H1 (cell line): ENCODE results near the gene SBSN. TPM values are rescaled to one million over a fixed set of nuclear protein-coding genes. Genes with fewer than 3 reads are reported as not detected.

Source experiments
- CTCF ChIA-PET: fragments of 300-600 bp; sonication (Branson Sonifier 250); formaldehyde crosslinking; loops from one replicate; lab custom pipeline; 2021; ENCODE audit not compliant: partially characterized antibody; lab: Charles Lee
- POLR2A ChIA-PET: fragments of 300-600 bp; sonication (Branson Sonifier 250); formaldehyde crosslinking; loops from one replicate; lab custom pipeline; 2021; ENCODE audit warnings: inconsistent platforms; ENCODE audit not compliant: partially characterized antibody; lab: Charles Lee
- DNase-seq, 2 experiments: peaks; one replicate each; pipeline versions ENCODE4 v3.0.0 to v3.0.0-alpha.2; 2010 to 2022; ENCODE audit warnings: low spot score in 2 of 2, low read depth in 1 of 2, mixed read lengths in 1 of 2
- FAIRE-seq: peaks from 2 replicates; lab custom pipeline; 2011; peaks lifted over from hg19 to GRCh38; lab: Jason Lieb, UNC
- H2AFZ ChIP-seq: 2 replicates; pipeline ENCODE4 v1.8.1; 2012; ENCODE audit warnings: low read length, inconsistent platforms
- H2AK5ac ChIP-seq: 2 replicates; pipeline ENCODE4 v1.6.1; 2013; ENCODE audit warnings: low read depth, low read length
- H2BK120ac ChIP-seq: replicated peaks from 2 replicates; pipeline ENCODE3; 2013; ENCODE audit warnings: low read depth, low read length, inconsistent platforms
- H2BK12ac ChIP-seq: 2 replicates; pipeline ENCODE4 v1.6.1; 2013; ENCODE audit warnings: low read depth, low read length
- H2BK15ac ChIP-seq: 2 replicates; pipeline ENCODE4 v1.6.1; 2013; ENCODE audit warnings: low read length
- H2BK20ac ChIP-seq: 2 replicates; pipeline ENCODE4 v1.6.1; 2013; ENCODE audit warnings: low read length
- H2BK5ac ChIP-seq: 2 replicates; pipeline ENCODE4 v1.6.1; 2013; ENCODE audit warnings: low read depth, low read length
- H3K14ac ChIP-seq: 2 replicates; pipeline ENCODE4 v1.6.1; 2013; ENCODE audit warnings: inconsistent platforms; ENCODE audit not compliant: insufficient read length
- H3K18ac ChIP-seq: 2 replicates; pipeline ENCODE4 v1.6.1; 2013; ENCODE audit warnings: low read length; ENCODE audit errors: extremely low read depth
- H3K23ac ChIP-seq: 2 replicates; pipeline ENCODE4 v1.6.1; 2013; ENCODE audit warnings: inconsistent platforms; ENCODE audit not compliant: insufficient read length
- H3K23me2 ChIP-seq: 2 replicates; pipeline ENCODE4 v1.6.1; 2013; ENCODE audit warnings: low read depth, low read length
- H3K27ac ChIP-seq: 2 replicates; pipeline ENCODE4 v1.6.1; 2011; ENCODE audit warnings: low read depth, low read length, inconsistent platforms
- H3K27me3 ChIP-seq, 4 experiments: replicated peaks in 1 of 4; 1 replicate in 1 of 4; 2 replicates in 3 of 4; pipeline versions ENCODE4 v1.6.1 to v1.8.1; 2011 to 2013; ENCODE audit warnings: low read length in 3 of 4, mild to moderate bottlenecking in 3 of 4, inconsistent platforms in 2 of 4, mixed read lengths in 2 of 4, moderate library complexity in 1 of 4; ENCODE audit not compliant: control insufficient read depth in 3 of 4, insufficient read depth in 3 of 4; ENCODE audit errors: extremely low read depth in 1 of 4
- H3K36me3 ChIP-seq, 4 experiments: 2 replicates each; pipeline versions ENCODE4 v1.6.1 to v1.8.1; 2011 to 2013; ENCODE audit warnings: mild to moderate bottlenecking in 4 of 4, low read length in 3 of 4, moderate library complexity in 2 of 4, control low read depth in 1 of 4, inconsistent platforms in 1 of 4; ENCODE audit not compliant: insufficient read depth in 4 of 4, control insufficient read depth in 2 of 4
- H3K4ac ChIP-seq: replicated peaks from 2 replicates; pipeline ENCODE3; 2013; ENCODE audit warnings: low read length, low read depth, mixed read lengths, inconsistent platforms; ENCODE audit not compliant: insufficient read length
- H3K4me1 ChIP-seq, 4 experiments: replicated peaks in 1 of 4; 1 replicate in 1 of 4; 2 replicates in 3 of 4; pipeline versions ENCODE4 v1.6.1 to v1.8.1; 2011 to 2013; ENCODE audit warnings: low read length in 3 of 4, inconsistent platforms in 2 of 4, mixed read lengths in 1 of 4; ENCODE audit not compliant: insufficient read depth in 4 of 4, control insufficient read depth in 3 of 4
- H3K4me2 ChIP-seq, 2 experiments: 2 replicates each; pipeline versions ENCODE4 v1.6.1 to v1.8.1; 2011 to 2013; ENCODE audit warnings: low read depth in 2 of 2, low read length in 2 of 2, control low read depth in 1 of 2, inconsistent platforms in 1 of 2, mild to moderate bottlenecking in 1 of 2; ENCODE audit not compliant: insufficient read depth in 1 of 2
- H3K4me3 ChIP-seq, 4 experiments: fragments of 200-600, 300-600 bp in 1 of 4; sonication (generic), shearing (Covaris generic), sonication (Bioruptor Twin) in 1 of 4; 2 replicates each; pipeline versions ENCODE4 v1.5.1 to v1.8.1; 2011 to 2016; ENCODE audit warnings: low read length in 4 of 4, low read depth in 3 of 4, control low read depth in 2 of 4, inconsistent platforms in 2 of 4, mild to moderate bottlenecking in 2 of 4, mixed read lengths in 1 of 4, moderate library complexity in 1 of 4; ENCODE audit not compliant: insufficient read depth in 2 of 4; ENCODE audit errors: extremely low read depth in 1 of 4
- H3K56ac ChIP-seq: replicated peaks from 2 replicates; pipeline ENCODE3; 2013; ENCODE audit warnings: low read depth, mild to moderate bottlenecking, mixed read lengths, low read length, inconsistent platforms; ENCODE audit not compliant: insufficient read length
- H3K79me1 ChIP-seq: 2 replicates; pipeline ENCODE4 v1.6.1; 2013; ENCODE audit warnings: low read depth, low read length, control low read depth
- H3K79me2 ChIP-seq, 2 experiments: 2 replicates each; pipeline versions ENCODE4 v1.6.1 to v1.8.1; 2012 to 2013; ENCODE audit warnings: low read length in 2 of 2, mild to moderate bottlenecking in 2 of 2, inconsistent platforms in 1 of 2; ENCODE audit not compliant: insufficient read depth in 2 of 2, control insufficient read depth in 1 of 2
- H3K9ac ChIP-seq, 4 experiments: replicated peaks in 1 of 4; 1 replicate in 1 of 4; 2 replicates in 3 of 4; pipeline versions ENCODE4 v1.6.1 to v1.8.1; 2011 to 2013; ENCODE audit warnings: low read depth in 3 of 4, low read length in 3 of 4, control low read depth in 2 of 4, mild to moderate bottlenecking in 2 of 4, moderate library complexity in 2 of 4, inconsistent platforms in 1 of 4; ENCODE audit errors: extremely low read depth in 1 of 4
- H3K9me3 ChIP-seq, 2 experiments: 2 replicates each; pipeline versions ENCODE4 v1.6.1 to v1.8.1; 2012 to 2013; ENCODE audit warnings: mild to moderate bottlenecking in 2 of 2, moderate library complexity in 2 of 2, control low read depth in 1 of 2, inconsistent platforms in 1 of 2, low read depth in 1 of 2, low read length in 1 of 2, mixed read lengths in 1 of 2; ENCODE audit not compliant: insufficient read depth in 2 of 2
- H4K20me1 ChIP-seq, 2 experiments: replicated peaks in 1 of 2; 2 replicates each; pipeline versions ENCODE3 to v1.8.1; 2011 to 2013; ENCODE audit warnings: inconsistent platforms in 2 of 2, low read length in 2 of 2, mild to moderate bottlenecking in 1 of 2; ENCODE audit not compliant: insufficient read depth in 2 of 2, control insufficient read depth in 1 of 2
- H4K5ac ChIP-seq: 2 replicates; pipeline ENCODE4 v1.6.1; 2013; ENCODE audit warnings: low read length, low read depth, mixed read lengths, inconsistent platforms; ENCODE audit not compliant: insufficient read length
- H4K8ac ChIP-seq: 2 replicates; pipeline ENCODE4 v1.8.0; 2013; ENCODE audit warnings: mild to moderate bottlenecking, moderate library complexity, low read length, inconsistent platforms; ENCODE audit not compliant: insufficient read depth; ENCODE audit errors: extremely low read depth
- H4K91ac ChIP-seq: replicated peaks from 2 replicates; pipeline ENCODE3; 2013; ENCODE audit warnings: low read length, mixed read lengths, inconsistent platforms; ENCODE audit not compliant: insufficient read length
- ASH2L ChIP-seq: fragments of 200-600, 300-600 bp; sonication (generic); IDR thresholded peaks from one replicate; pipeline ENCODE4 v1.7.1; 2017; ENCODE audit warnings: low read length
- CTCF ChIP-seq, 3 experiments: IDR thresholded peaks; 1 replicate in 2 of 3; 2 replicates in 1 of 3; pipeline versions ENCODE4 v1.5.1 to v1.6.1; 2011; ENCODE audit warnings: low read length in 3 of 3, mild to moderate bottlenecking in 3 of 3, inconsistent platforms in 2 of 3, low read depth in 1 of 3, moderate library complexity in 1 of 3; ENCODE audit not compliant: insufficient read depth in 1 of 3; ENCODE audit errors: control extremely low read depth in 1 of 3
- E2F6 ChIP-seq: IDR thresholded peaks from 2 replicates; pipeline ENCODE4 v1.6.1; 2012; ENCODE audit warnings: inconsistent platforms
- EP300 ChIP-seq, 2 experiments: IDR thresholded peaks; 1 replicate in 1 of 2; 2 replicates in 1 of 2; pipeline ENCODE4 v1.6.1; 2011 to 2012; ENCODE audit warnings: low read depth in 2 of 2, low read length in 2 of 2, mild to moderate bottlenecking in 2 of 2, borderline replicate concordance in 1 of 2, inconsistent platforms in 1 of 2, moderate library complexity in 1 of 2
- FOSL1 ChIP-seq: IDR thresholded peaks from 2 replicates; pipeline ENCODE4 v1.6.1; 2011; ENCODE audit warnings: mild to moderate bottlenecking, low read depth, low read length, moderate library complexity; ENCODE audit not compliant: insufficient read depth
- MAX ChIP-seq: IDR thresholded peaks from 2 replicates; pipeline ENCODE4 v1.6.1; 2012; ENCODE audit warnings: inconsistent platforms
- RAD21 ChIP-seq, 2 experiments: IDR thresholded peaks in 1 of 2; conservative IDR thresholded peaks in 1 of 2; 2 replicates each; pipeline ENCODE4 v1.6.1; 2011; ENCODE audit warnings: low read depth in 2 of 2, low read length in 2 of 2, improper control_type of control experiment in 1 of 2, inconsistent platforms in 1 of 2, mild to moderate bottlenecking in 1 of 2, moderate library complexity in 1 of 2
- TCF12 ChIP-seq: IDR thresholded peaks from 2 replicates; pipeline ENCODE4 v1.6.1; 2011; ENCODE audit warnings: low read depth, mild to moderate bottlenecking, low read length
- YY1 ChIP-seq: IDR thresholded peaks from 2 replicates; pipeline ENCODE4 v1.6.1; 2011; ENCODE audit warnings: low read depth, mild to moderate bottlenecking, low read length
- WGBS, 2 experiments: shearing (Covaris generic) in 1 of 2; methylation state at CpG; one replicate each; pipeline versions ENCODE4 v1.1.6 to v1.1.7; 2013 to 2015; ENCODE audit warnings: low lambda C conversion rate in 2 of 2, mixed read lengths in 2 of 2, inconsistent platforms in 1 of 2, low coverage in 1 of 2, missing lambda C conversion rate in 1 of 2; ENCODE audit not compliant: insufficient replicate concordance in 2 of 2, insufficient coverage in 1 of 2, insufficient read length in 1 of 2; ENCODE audit errors: extremely low coverage in 1 of 2, missing lambda C conversion rate in 1 of 2; 5-methylcytosine and 5-hydroxymethylcytosine counted together
- polyA plus RNA-seq, 7 experiments: library from polyadenylated mRNA; depleted of rRNA in 3 of 7; stranded (reverse) in 5 of 7; unstranded in 2 of 7; fragments of >200 nt in 5 of 7; fragments of 200-250 nt in 2 of 7; gene quantifications; 1 replicate in 5 of 7; 2 replicates in 1 of 7; 4 replicates in 1 of 7; pipeline versions ENCODE4 v1.2.1 to v1.2.3, GENCODE V29; 2011 to 2013; ENCODE audit warnings: missing spikeins in 2 of 7, mixed read lengths in 2 of 7
- total RNA-seq: library from RNA; stranded (reverse); fragmentation: NEBNext Ultra II Directional; extraction: Animal tissue kit (Norgen Biotek cat#: 25700); gene quantifications from 2 replicates; pipeline ENCODE4 v1.2.1, GENCODE V29; 2021

The SBSN gene
- total and polyA plus RNA-seq, 2 of the 8 experiments (the other 6 are each of a cell fraction or from before 2014, with no cell fraction given): not detected

- H4K5ac ChIP-seq: no peak overlapping the region
- H4K8ac ChIP-seq: no peak overlapping the region
- 35% methylated on average over 4 of the region's 4 CpGs; no CpG with 5 or more reads in 1 of the 2 experiments for WGBS, 2 experiments
- ChIA-PET POLR2A (no interaction called here), CTCF (no interaction called here)
- no peak overlapping the region for H3K27ac ChIP-seq
- DNase-seq (peak in 1 of 2 experiments; percentile 83), FAIRE-seq (peak; percentile 79)
- H3K14ac ChIP-seq: no peak overlapping the region
- H2BK15ac ChIP-seq: no peak overlapping the region
- no peak overlapping the region for H2BK20ac ChIP-seq
- TF ChIP-seq CTCF (IDR thresholded peaks at IDR 0.05; ENCODE audit: control extremely low read depth in 1 of 3, insufficient read depth in 1 of 3, low read depth in 1 of 3, low read length in 3 of 3): peak; percentile 66 to 81 (median 73)
- 0 out of 2 replicates have a peak, but pooled peaks have one; percentile 12 for TF ChIP-seq MAX
- no peak for TF ChIP-seq ASH2L
- TF ChIP-seq RAD21 (IDR thresholded peaks at IDR 0.05 in 1 of 2, conservative IDR thresholded peaks at IDR 0.05 in 1 of 2; ENCODE audit: low read depth in 2 of 2, low read length in 2 of 2): peak; percentile 29 to 48; a peak in 3 of 4 replicates
- no peak for TF ChIP-seq TCF12
- TF ChIP-seq EP300 (IDR thresholded peaks at IDR 0.05; ENCODE audit: borderline replicate concordance in 1 of 2, low read depth in 2 of 2, low read length in 2 of 2): no peak
- no peak for TF ChIP-seq FOSL1
- TF ChIP-seq YY1: no peak
- no peak for TF ChIP-seq E2F6
- no peaks in the 10 kb centered on the region for H3K79me2 ChIP-seq
- no peak overlapping the region for H3K4me3 ChIP-seq
- H3K79me1 ChIP-seq: no peaks in the 10 kb centered on the region
- H2AFZ ChIP-seq: no peak overlapping the region
- H2BK12ac ChIP-seq: no peak overlapping the region
- H4K20me1 ChIP-seq: no peaks in the 10 kb centered on the region
- no peaks in the 10 kb centered on the region for H3K9me3 ChIP-seq
- H3K36me3 ChIP-seq: no peaks in the 10 kb centered on the region
- no peaks in the 10 kb centered on the region for H3K27me3 ChIP-seq
- no peak overlapping the region for H3K18ac ChIP-seq
- H2BK120ac ChIP-seq: no peak overlapping the region
- H3K4me1 ChIP-seq: no peaks in the 10 kb centered on the region
- H3K23ac ChIP-seq: no peak overlapping the region
- no peak overlapping the region for H2AK5ac ChIP-seq
- H3K23me2 ChIP-seq: no peaks in the 10 kb centered on the region
- H2BK5ac ChIP-seq: no peak overlapping the region
- H3K9ac ChIP-seq: no peak overlapping the region
- H3K4ac ChIP-seq: no peak overlapping the region
- no peak overlapping the region for H3K4me2 ChIP-seq
- H4K91ac ChIP-seq: no peak overlapping the region
- no peak overlapping the region for H3K56ac ChIP-seq
These were observed 52.0 kb downstream of the SBSN start for GRCh38 chr19:35476149-35476548.
